HUES64 (cell line): ENCODE data around the gene SAPCD2.

Experiments used
- H3K27ac ChIP-seq: 2 replicates; pipeline ENCODE4 v1.7.0; 2013; ENCODE audit warnings: low read depth, low read length, inconsistent platforms
- H3K27me3 ChIP-seq: 2 replicates; pipeline ENCODE4 v1.6.1; 2013; ENCODE audit warnings: mild to moderate bottlenecking, low read length; ENCODE audit not compliant: insufficient read depth
- H3K36me3 ChIP-seq: 2 replicates; pipeline ENCODE4 v1.6.1; 2013; ENCODE audit warnings: mild to moderate bottlenecking, low read length; ENCODE audit not compliant: insufficient read depth
- H3K4me1 ChIP-seq: 2 replicates; pipeline ENCODE4 v1.6.1; 2013; ENCODE audit warnings: mild to moderate bottlenecking, low read length, moderate library complexity; ENCODE audit not compliant: insufficient read depth
- H3K4me3 ChIP-seq: 2 replicates; pipeline ENCODE4 v1.5.1; 2013; ENCODE audit warnings: mild to moderate bottlenecking, low read length, moderate library complexity
- H3K9ac ChIP-seq: 2 replicates; pipeline ENCODE4 v1.6.1; 2013; ENCODE audit warnings: mild to moderate bottlenecking, low read depth, low read length
- H3K9me3 ChIP-seq: 2 replicates; pipeline ENCODE4 v1.6.1; 2013; ENCODE audit warnings: low read depth, low read length; ENCODE audit not compliant: insufficient read depth
- WGBS: fragments of 150-250, 120-280 bp; methylation state at CpG from one replicate; pipeline ENCODE4 v1.1.7; 2013; ENCODE audit warnings: missing lambda C conversion rate; 5-methylcytosine and 5-hydroxymethylcytosine counted together

Gene SAPCD2

GRCh38 chr9:137112564-137113384 is 42.4 kb upstream of the SAPCD2 start:
- no peaks in the 10 kb centered on the region for H3K4me1 ChIP-seq
- no peak overlapping the region for H3K9ac ChIP-seq
- no peak overlapping the region for H3K27ac ChIP-seq

GRCh38 chr9:137111788-137112563 is 41.6 kb upstream of the SAPCD2 start:
- no peaks in the 10 kb centered on the region for H3K9me3 ChIP-seq
- no peak overlapping the region for H3K27ac ChIP-seq
- H3K4me1 ChIP-seq, result no peaks in the 10 kb centered on the region
- H3K9ac ChIP-seq, result no peak overlapping the region
- H3K4me3 ChIP-seq, result no peak overlapping the region
- 85% methylated on average over 35 of the region's 35 CpGs for WGBS
- peaks cover 18% of the 10 kb centered on the region; the same call in 1 of the 2 replicates for H3K36me3 ChIP-seq
- H3K27me3 ChIP-seq, result peaks cover 36% of the 10 kb centered on the region

More at GRCh38 chr9:137112564-137113384, 42.4 kb upstream of the SAPCD2 start:
- WGBS, result 88% methylated on average over 42 of the region's 42 CpGs
- peaks cover 11% of the 10 kb centered on the region; the same call in 1 of the 2 replicates for H3K36me3 ChIP-seq
- H3K4me3 ChIP-seq, result no peak overlapping the region
- H3K9me3 ChIP-seq, result no peaks in the 10 kb centered on the region
- H3K27me3 ChIP-seq, result peaks cover 38% of the 10 kb centered on the region

- Histone ChIP-seq H3K4me1 (no peaks in the 10 kb centered on the region), H3K9me3 (no peaks in the 10 kb centered on the region), H3K9ac (no peak overlapping the region), H3K27me3 (peaks cover 31% of the 10 kb centered on the region), H3K4me3 (no peak overlapping the region), H3K27ac (no peak overlapping the region), H3K36me3 (peaks cover 24% of the 10 kb centered on the region; the same call in 1 of the 2 replicates)
- 87% methylated on average over 28 of the region's 28 CpGs for WGBS
Measured at GRCh38 chr9:137110911-137111787, 40.8 kb upstream of the SAPCD2 start.

GRCh38 chr9:137110147-137110910 is 40.0 kb upstream of the SAPCD2 start:
- 93% methylated on average over 38 of the region's 38 CpGs for WGBS

GRCh38 chr9:137109250-137110146 is 39.1 kb upstream of the SAPCD2 start:
- no peak overlapping the region for H3K4me3 ChIP-seq
- 90% methylated on average over 34 of the region's 34 CpGs for WGBS
- H3K4me1 ChIP-seq, result no peaks in the 10 kb centered on the region
- H3K9ac ChIP-seq, result no peak overlapping the region
- H3K9me3 ChIP-seq, result no peaks in the 10 kb centered on the region
- H3K27me3 ChIP-seq, result peaks cover 14% of the 10 kb centered on the region
- peaks cover 38% of the 10 kb centered on the region for H3K36me3 ChIP-seq
- H3K27ac ChIP-seq, result no peak overlapping the region

More at GRCh38 chr9:137110147-137110910, 40.0 kb upstream of the SAPCD2 start:
- H3K27me3 ChIP-seq, result peaks cover 23% of the 10 kb centered on the region
- no peak overlapping the region for H3K27ac ChIP-seq
- no peak overlapping the region for H3K9ac ChIP-seq
- no peaks in the 10 kb centered on the region for H3K4me1 ChIP-seq
- peaks cover 32% of the 10 kb centered on the region for H3K36me3 ChIP-seq
- no peak overlapping the region for H3K4me3 ChIP-seq
- no peaks in the 10 kb centered on the region for H3K9me3 ChIP-seq

GRCh38 chr9:137108608-137109249 is 38.4 kb upstream of the SAPCD2 start:
- H3K4me3 ChIP-seq, result no peak overlapping the region
- H3K9ac ChIP-seq, result no peak overlapping the region
- no peak overlapping the region for H3K27ac ChIP-seq
- H3K27me3 ChIP-seq, result peaks cover 11% of the 10 kb centered on the region
- no peaks in the 10 kb centered on the region for H3K4me1 ChIP-seq
- no peaks in the 10 kb centered on the region for H3K9me3 ChIP-seq
- H3K36me3 ChIP-seq, result peaks cover 45% of the 10 kb centered on the region
- 93% methylated on average over 29 of the region's 29 CpGs for whole genome bisulfite sequencing

- Histone ChIP-seq H3K4me1 (no peaks in the 10 kb centered on the region), H3K27me3 (peaks cover 4% of the 10 kb centered on the region), H3K27ac (no peak overlapping the region), H3K36me3 (peaks cover 53% of the 10 kb centered on the region), H3K4me3 (no peak overlapping the region), H3K9me3 (no peaks in the 10 kb centered on the region), H3K9ac (no peak overlapping the region)
- WGBS, result 96% methylated on average over 17 of the region's 17 CpGs
Measured at GRCh38 chr9:137107982-137108381, 37.6 kb upstream of the SAPCD2 start.

GRCh38 chr9:137107312-137107921 is 37.1 kb upstream of the SAPCD2 start:
- Histone ChIP-seq H3K27ac (no peak overlapping the region), H3K4me3 (no peak overlapping the region), H3K9me3 (0 out of 2 replicates have a peak, but pooled peaks cover 5% of the 10 kb centered on the region), H3K4me1 (no peaks in the 10 kb centered on the region), H3K9ac (no peak overlapping the region), H3K36me3 (peaks cover 59% of the 10 kb centered on the region), H3K27me3 (no peaks in the 10 kb centered on the region)
- WGBS, result 96% methylated on average over 27 of the region's 27 CpGs

GRCh38 chr9:137106662-137107250 is 36.4 kb upstream of the SAPCD2 start:
- Histone ChIP-seq H3K9ac (no peak overlapping the region), H3K4me3 (no peak overlapping the region), H3K4me1 (no peaks in the 10 kb centered on the region), H3K27ac (no peak overlapping the region), H3K36me3 (peaks cover 65% of the 10 kb centered on the region), H3K9me3 (0 out of 2 replicates have a peak, but pooled peaks cover 11% of the 10 kb centered on the region), H3K27me3 (no peaks in the 10 kb centered on the region)
- 95% methylated on average over 27 of the region's 27 CpGs for WGBS
